Osteoblast (primary cell): ENCODE data around the gene HPRT1. TPM values are rescaled to one million over a fixed set of nuclear protein-coding genes. Genes with fewer than 3 reads are reported as not detected.

Source experiments
- DNase-seq: peaks from one replicate; pipeline ENCODE4 v3.0.0; 2011; ENCODE audit warnings: low spot score, mixed read lengths; ENCODE audit not compliant: insufficient read length; ENCODE audit errors: missing footprints
- H2AFZ ChIP-seq: 2 replicates; pipeline ENCODE4 v1.6.0; 2011; ENCODE audit warnings: mild to moderate bottlenecking, low read length
- H3K27ac ChIP-seq: 2 replicates; pipeline ENCODE4 v1.5.1; 2011; ENCODE audit warnings: mild to moderate bottlenecking, low read depth, low read length, moderate library complexity
- H3K27me3 ChIP-seq: 2 replicates; pipeline ENCODE4 v1.6.0; 2012; ENCODE audit warnings: mild to moderate bottlenecking, control low read depth, inconsistent platforms, low read length, moderate library complexity; ENCODE audit not compliant: insufficient read depth
- H3K36me3 ChIP-seq: 2 replicates; pipeline ENCODE4 v1.5.1; 2011; ENCODE audit warnings: mild to moderate bottlenecking, low read length, control low read depth, moderate library complexity; ENCODE audit not compliant: insufficient read depth
- H3K4me1 ChIP-seq: 2 replicates; pipeline ENCODE4 v1.5.1; 2011; ENCODE audit warnings: mild to moderate bottlenecking, low read length, control low read depth, moderate library complexity; ENCODE audit not compliant: insufficient read depth
- H3K4me2 ChIP-seq: 2 replicates; pipeline ENCODE4 v1.6.0; 2011; ENCODE audit warnings: mild to moderate bottlenecking, low read length; ENCODE audit not compliant: insufficient read depth
- H3K4me3 ChIP-seq: fragments of 200-600 bp; sonication (generic); 3 replicates; pipeline ENCODE4 v1.5.1; 2012; ENCODE audit warnings: mild to moderate bottlenecking, low read length, inconsistent platforms; ENCODE audit not compliant: insufficient read depth
- H3K79me2 ChIP-seq: 2 replicates; pipeline ENCODE4 v1.6.0; 2012; ENCODE audit warnings: mild to moderate bottlenecking, low read length, control low read depth, inconsistent platforms; ENCODE audit not compliant: insufficient read depth
- H3K9me3 ChIP-seq: 2 replicates; pipeline ENCODE4 v1.5.1; 2011; ENCODE audit warnings: low read depth, low read length, control low read depth
- H4K20me1 ChIP-seq: 2 replicates; pipeline ENCODE4 v1.6.0; 2012; ENCODE audit warnings: mild to moderate bottlenecking, low read length, control low read depth; ENCODE audit not compliant: insufficient read depth
- CTCF ChIP-seq: IDR thresholded peaks from 2 replicates; pipeline ENCODE4 v1.5.1; 2011; ENCODE audit warnings: mild to moderate bottlenecking, low read depth, low read length, moderate library complexity; ENCODE audit errors: extremely low read depth
- total RNA-seq: library from RNA; depleted of rRNA; stranded (reverse); fragments of >200 nt; gene quantifications from 2 replicates; pipeline ENCODE4 v1.2.3, GENCODE V29; 2012

The HPRT1 gene
- total RNA-seq, 1 donor = 6.2 TPM

DNA sequence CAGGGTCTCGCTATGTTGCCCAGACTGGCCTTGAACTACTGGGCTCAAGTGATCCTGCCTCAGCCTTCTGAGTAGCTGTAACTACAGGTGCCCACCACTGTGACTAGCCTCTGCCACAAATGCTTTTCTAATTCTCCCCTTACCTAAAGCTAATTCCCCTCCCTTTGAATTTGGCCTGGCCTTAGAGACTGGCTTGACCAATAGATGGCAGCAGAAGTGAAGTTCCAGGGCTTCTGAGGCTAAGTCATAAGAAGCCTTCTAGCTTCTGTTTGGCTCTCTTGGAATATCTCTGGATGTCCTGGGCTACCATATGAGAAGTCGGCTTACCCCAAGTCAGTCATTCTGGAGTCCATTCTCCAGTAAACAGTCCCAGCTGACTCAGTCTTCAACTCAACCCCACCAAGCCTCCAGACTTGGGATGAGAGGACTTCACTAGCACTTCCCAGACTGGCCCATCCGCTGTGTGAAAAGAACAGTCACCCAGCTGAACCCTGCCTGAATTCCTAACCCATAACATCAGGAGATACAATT lies 61.0 kb downstream of the HPRT1 start:
- peaks cover 9% of the 10 kb centered on the region for H3K4me1 ChIP-seq
- no peaks in the 10 kb centered on the region for H3K79me2 ChIP-seq
- no peak overlapping the region for H3K4me3 ChIP-seq
- H3K36me3 ChIP-seq = no peaks in the 10 kb centered on the region
- H3K27me3 ChIP-seq = no peaks in the 10 kb centered on the region
- no peak overlapping the region for H3K27ac ChIP-seq
- no peak overlapping the region for H3K4me2 ChIP-seq
- H3K9me3 ChIP-seq = no peaks in the 10 kb centered on the region
- H4K20me1 ChIP-seq = no peaks in the 10 kb centered on the region
- peak; percentile 84 for DNase-seq
- peak overlapping the region; percentile 25 for H2AFZ ChIP-seq
- peak; percentile 81 for TF ChIP-seq CTCF

DNA sequence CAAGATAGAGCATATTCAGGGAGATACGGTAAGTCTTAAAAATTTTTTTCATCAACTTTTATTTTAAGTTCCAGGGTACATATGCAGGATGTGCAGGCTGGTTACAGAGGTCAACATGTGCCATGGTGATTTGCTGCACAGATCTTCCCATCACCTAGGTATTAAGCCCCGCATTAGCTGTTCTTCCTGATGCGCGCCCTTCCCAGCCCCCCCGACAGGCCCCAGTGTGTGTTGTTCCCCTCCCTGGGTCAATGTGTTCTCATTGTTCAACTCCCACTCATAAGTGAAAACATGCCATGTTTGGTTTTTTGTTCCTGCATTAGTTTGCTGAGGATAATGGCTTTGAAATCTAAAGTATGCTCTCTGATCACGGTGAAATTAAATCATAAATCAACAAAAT lies 64.2 kb downstream of the HPRT1 start:
- H3K27ac ChIP-seq = no peak overlapping the region
- no peak overlapping the region for H3K4me2 ChIP-seq
- H2AFZ ChIP-seq = no peak overlapping the region
- no peaks in the 10 kb centered on the region for H3K79me2 ChIP-seq
- no peak overlapping the region for H3K4me3 ChIP-seq
- peaks cover 12% of the 10 kb centered on the region for H3K4me1 ChIP-seq
- no peaks in the 10 kb centered on the region for H3K36me3 ChIP-seq
- no peak for TF ChIP-seq CTCF
- H4K20me1 ChIP-seq = no peaks in the 10 kb centered on the region
- no peak for DNase-seq
- H3K9me3 ChIP-seq = no peaks in the 10 kb centered on the region
- H3K27me3 ChIP-seq = no peaks in the 10 kb centered on the region

- Histone ChIP-seq H3K4me2 (no peak overlapping the region), H3K4me1 (peaks cover 12% of the 10 kb centered on the region), H3K79me2 (no peaks in the 10 kb centered on the region), H3K36me3 (no peaks in the 10 kb centered on the region), H2AFZ (peak overlapping the region; percentile 41), H3K27me3 (no peaks in the 10 kb centered on the region), H4K20me1 (no peaks in the 10 kb centered on the region), H3K27ac (no peak overlapping the region), H3K9me3 (no peaks in the 10 kb centered on the region), H3K4me3 (no peak overlapping the region)
- no peak for DNase-seq
- no peak for TF ChIP-seq CTCF
Measured at GRCh38 chrX:134525086-134525792, 65.3 kb downstream of the HPRT1 start.

GRCh38 chrX:134526399-134526798 lies 66.4 kb downstream of the HPRT1 start:
- Histone ChIP-seq H3K4me2 (no peak overlapping the region), H3K4me1 (peaks cover 12% of the 10 kb centered on the region), H3K79me2 (no peaks in the 10 kb centered on the region), H2AFZ (no peak overlapping the region), H3K27me3 (no peaks in the 10 kb centered on the region), H4K20me1 (no peaks in the 10 kb centered on the region), H3K36me3 (no peaks in the 10 kb centered on the region), H3K27ac (no peak overlapping the region), H3K4me3 (no peak overlapping the region), H3K9me3 (no peaks in the 10 kb centered on the region)
- no peak for DNase-seq
- TF ChIP-seq CTCF = no peak
